Measurements from ENCODE around the gene SMIM35.

- TF ChIP-seq PATZ1 (CRISPR knock-in tag; IDR thresholded peaks at IDR 0.05; ENCODE audit: borderline replicate concordance) (no peak), TCF4 (CRISPR knock-in tag; IDR thresholded peaks at IDR 0.05; ENCODE audit: borderline replicate concordance) (no peak), ARNTL (CRISPR knock-in tag; IDR thresholded peaks at IDR 0.05; ENCODE audit: borderline replicate concordance, low read depth) (no peak), CSDC2 (CRISPR knock-in tag; IDR thresholded peaks at IDR 0.05) (no peak), OSR1 (CRISPR knock-in tag; IDR thresholded peaks at IDR 0.05) (no peak), ZFP3 (CRISPR knock-in tag; IDR thresholded peaks at IDR 0.05) (no peak), GLIS3 (CRISPR knock-in tag; IDR thresholded peaks at IDR 0.05) (no peak), CREB5 (CRISPR knock-in tag; IDR thresholded peaks at IDR 0.05; ENCODE audit: low read depth) (no peak), ZFP30 (CRISPR knock-in tag; IDR thresholded peaks at IDR 0.05) (no peak), CSRNP3 (CRISPR knock-in tag; IDR thresholded peaks at IDR 0.05) (no peak), SNAI2 (CRISPR knock-in tag; IDR thresholded peaks at IDR 0.05) (no peak), BACH2 (CRISPR knock-in tag; IDR thresholded peaks at IDR 0.05; ENCODE audit: borderline replicate concordance) (no peak)
Observed at GRCh38 chr11:118005224-118006152, 81.3 kb downstream of the SMIM35 start.

All from SK-N-SH treated with all-trans-retinoic acid at 6 μM for 48 hours (cell line).